ENCODE results near the gene CC2D1A.

- TF ChIP-seq, protein P1, sequence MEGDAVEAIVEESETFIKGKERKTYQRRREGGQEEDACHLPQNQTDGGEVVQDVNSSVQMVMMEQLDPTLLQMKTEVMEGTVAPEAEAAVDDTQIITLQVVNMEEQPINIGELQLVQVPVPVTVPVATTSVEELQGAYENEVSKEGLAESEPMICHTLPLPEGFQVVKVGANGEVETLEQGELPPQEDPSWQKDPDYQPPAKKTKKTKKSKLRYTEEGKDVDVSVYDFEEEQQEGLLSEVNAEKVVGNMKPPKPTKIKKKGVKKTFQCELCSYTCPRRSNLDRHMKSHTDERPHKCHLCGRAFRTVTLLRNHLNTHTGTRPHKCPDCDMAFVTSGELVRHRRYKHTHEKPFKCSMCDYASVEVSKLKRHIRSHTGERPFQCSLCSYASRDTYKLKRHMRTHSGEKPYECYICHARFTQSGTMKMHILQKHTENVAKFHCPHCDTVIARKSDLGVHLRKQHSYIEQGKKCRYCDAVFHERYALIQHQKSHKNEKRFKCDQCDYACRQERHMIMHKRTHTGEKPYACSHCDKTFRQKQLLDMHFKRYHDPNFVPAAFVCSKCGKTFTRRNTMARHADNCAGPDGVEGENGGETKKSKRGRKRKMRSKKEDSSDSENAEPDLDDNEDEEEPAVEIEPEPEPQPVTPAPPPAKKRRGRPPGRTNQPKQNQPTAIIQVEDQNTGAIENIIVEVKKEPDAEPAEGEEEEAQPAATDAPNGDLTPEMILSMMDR (IDR thresholded peaks at IDR 0.05) = no peak
- TF ChIP-seq POLR2A (IDR thresholded peaks at IDR 0.05) = no peak
Observed at GRCh38 chr19:13979686-13980085, 73.7 kb downstream of the CC2D1A start.
